Muscle layer of duodenum (tissue), 2 donors: ENCODE results near the gene FAU.

Experiments
- H3K27ac ChIP-seq: one replicate; pipeline ENCODE4 v1.7.0; 2013; ENCODE audit warnings: mild to moderate bottlenecking, low read length
- H3K27me3 ChIP-seq: one replicate; pipeline ENCODE4 v1.7.0; 2013; ENCODE audit warnings: low read depth, mild to moderate bottlenecking, control low read depth, low read length
- H3K36me3 ChIP-seq, 2 donors: one replicate each; pipeline ENCODE4 v1.7.0; 2013; ENCODE audit warnings: low read length in 2 of 2, control low read depth in 1 of 2, mild to moderate bottlenecking in 1 of 2; ENCODE audit not compliant: insufficient read depth in 2 of 2, control insufficient read depth in 1 of 2
- H3K4me1 ChIP-seq, 2 donors: one replicate each; pipeline ENCODE4 v1.7.0; 2013; ENCODE audit warnings: low read length in 2 of 2, mild to moderate bottlenecking in 2 of 2, control low read depth in 1 of 2, moderate library complexity in 1 of 2; ENCODE audit not compliant: insufficient read depth in 2 of 2, control insufficient read depth in 1 of 2
- H3K4me3 ChIP-seq, 2 donors: one replicate each; pipeline ENCODE4 v1.7.0; 2013; ENCODE audit warnings: low read length in 2 of 2, low read depth in 1 of 2, mild to moderate bottlenecking in 1 of 2
- H3K9me3 ChIP-seq, 2 donors: one replicate each; pipeline ENCODE4 v1.7.0; 2013; ENCODE audit warnings: low read length in 2 of 2, control low read depth in 1 of 2, mild to moderate bottlenecking in 1 of 2; ENCODE audit not compliant: control insufficient read depth in 1 of 2
- donor health status: healthy.

FAU gene

GRCh38 chr11:65111159-65111743 is 10.7 kb downstream of the FAU start:
- no peak overlapping the region for H3K27ac ChIP-seq
- H3K4me3 ChIP-seq = peak overlapping the region in 1 of 2 donors; percentile 76
- no peaks in the 10 kb centered on the region for H3K9me3 ChIP-seq
- H3K36me3 ChIP-seq = peaks cover 4 to 32% of the 10 kb centered on the region in 2 donors
- H3K4me1 ChIP-seq = peaks cover 2 to 42% of the 10 kb centered on the region in 2 donors
- no peaks in the 10 kb centered on the region for H3K27me3 ChIP-seq

DNA sequence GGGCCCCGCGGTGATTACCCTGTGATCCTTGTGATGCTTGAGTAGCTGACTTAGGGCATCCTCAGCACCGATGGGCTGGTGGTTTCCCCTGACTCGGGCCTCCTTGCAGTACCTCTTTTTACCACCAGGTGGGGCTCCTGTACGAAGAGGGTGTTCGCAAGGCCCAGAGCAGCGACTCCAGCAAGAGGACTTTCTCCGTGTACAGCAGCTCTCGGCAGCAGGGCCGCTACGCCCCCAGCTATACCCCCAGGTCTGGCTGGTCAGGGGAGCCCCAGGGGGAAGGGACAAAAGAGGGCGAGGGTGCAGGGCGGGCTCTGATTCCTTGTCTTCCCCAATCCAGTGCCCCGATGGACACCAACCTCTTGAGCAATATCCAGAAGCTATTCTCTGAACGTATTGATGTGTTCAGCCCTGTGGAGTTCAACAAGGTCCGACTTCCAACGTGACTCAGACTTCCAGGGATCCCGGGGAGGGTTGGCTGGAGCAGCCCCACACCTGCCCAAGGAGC is 11.5 kb downstream of the FAU start:
- H3K27me3 ChIP-seq = no peaks in the 10 kb centered on the region
- H3K4me3 ChIP-seq = no peak overlapping the region
- no peaks in the 10 kb centered on the region for H3K9me3 ChIP-seq
- H3K4me1 ChIP-seq = peaks cover 0 to 35% of the 10 kb centered on the region in 2 donors
- no peak overlapping the region for H3K27ac ChIP-seq
- peaks cover 0 to 32% of the 10 kb centered on the region in 2 donors for H3K36me3 ChIP-seq

GRCh38 chr11:65109231-65110198 is 12.4 kb downstream of the FAU start:
- H3K4me1 ChIP-seq = peaks cover 0 to 35% of the 10 kb centered on the region in 2 donors
- no peak overlapping the region for H3K4me3 ChIP-seq
- H3K27ac ChIP-seq = no peak overlapping the region
- no peaks in the 10 kb centered on the region for H3K27me3 ChIP-seq
- peaks cover 0 to 32% of the 10 kb centered on the region in 2 donors for H3K36me3 ChIP-seq
- no peaks in the 10 kb centered on the region for H3K9me3 ChIP-seq

- peaks cover 0 to 32% of the 10 kb centered on the region in 2 donors for H3K36me3 ChIP-seq
- no peaks in the 10 kb centered on the region for H3K27me3 ChIP-seq
- peaks cover 0 to 33% of the 10 kb centered on the region in 2 donors for H3K4me1 ChIP-seq
- no peaks in the 10 kb centered on the region for H3K9me3 ChIP-seq
- H3K27ac ChIP-seq = no peak overlapping the region
- H3K4me3 ChIP-seq = no peak overlapping the region
These were observed 13.3 kb downstream of the FAU start for GRCh38 chr11:65108469-65109123.

- H3K4me3 ChIP-seq = no peak overlapping the region
- peaks cover 0 to 26% of the 10 kb centered on the region in 2 donors for H3K4me1 ChIP-seq
- H3K9me3 ChIP-seq = no peaks in the 10 kb centered on the region
- peaks cover 0 to 32% of the 10 kb centered on the region in 2 donors for H3K36me3 ChIP-seq
- H3K27me3 ChIP-seq = no peaks in the 10 kb centered on the region
- no peak overlapping the region for H3K27ac ChIP-seq
These were observed 14.0 kb downstream of the FAU start for GRCh38 chr11:65107751-65108468.

GRCh38 chr11:65107078-65107477 is 14.9 kb downstream of the FAU start:
- Histone ChIP-seq H3K27ac (no peak overlapping the region), H3K36me3 (peaks cover 0 to 32% of the 10 kb centered on the region in 2 donors), H3K9me3 (no peaks in the 10 kb centered on the region), H3K27me3 (no peaks in the 10 kb centered on the region), H3K4me1 (peaks cover 0 to 18% of the 10 kb centered on the region in 2 donors), H3K4me3 (no peak overlapping the region)

DNA sequence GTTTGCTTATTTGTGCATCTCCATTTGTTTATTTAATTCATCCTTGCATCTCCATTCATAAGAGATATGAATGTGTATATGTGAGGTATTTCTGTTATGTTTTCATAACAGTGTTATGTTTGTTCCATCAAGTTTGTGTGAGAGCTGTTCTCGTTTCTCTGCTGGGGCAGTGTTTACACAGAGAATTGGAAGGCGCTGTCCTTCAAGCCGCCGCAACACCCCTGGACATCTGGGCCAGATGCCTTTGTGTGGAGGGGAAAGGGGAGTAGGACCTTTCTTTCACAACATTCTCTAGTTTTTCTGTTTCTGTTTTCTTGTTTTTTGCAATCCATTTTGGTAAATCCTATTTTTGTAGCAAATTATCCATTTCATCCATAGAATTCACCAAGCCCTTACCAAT is 17.3 kb downstream of the FAU start:
- Histone ChIP-seq H3K27ac (no peak overlapping the region), H3K4me3 (no peak overlapping the region)

GRCh38 chr11:65103476-65103875 is 18.5 kb downstream of the FAU start:
- Histone ChIP-seq H3K4me1 (no peaks in the 10 kb centered on the region), H3K36me3 (peaks cover under 1 to 18% of the 10 kb centered on the region in 2 donors), H3K9me3 (no peaks in the 10 kb centered on the region), H3K27ac (no peak overlapping the region), H3K27me3 (no peaks in the 10 kb centered on the region), H3K4me3 (no peak overlapping the region)

More for the DNA sequence above, 17.3 kb downstream of the FAU start:
- H3K9me3 ChIP-seq = no peaks in the 10 kb centered on the region
- H3K27me3 ChIP-seq = no peaks in the 10 kb centered on the region
- peaks cover 0 to 28% of the 10 kb centered on the region in 2 donors for H3K36me3 ChIP-seq
- H3K4me1 ChIP-seq = no peaks in the 10 kb centered on the region

DNA sequence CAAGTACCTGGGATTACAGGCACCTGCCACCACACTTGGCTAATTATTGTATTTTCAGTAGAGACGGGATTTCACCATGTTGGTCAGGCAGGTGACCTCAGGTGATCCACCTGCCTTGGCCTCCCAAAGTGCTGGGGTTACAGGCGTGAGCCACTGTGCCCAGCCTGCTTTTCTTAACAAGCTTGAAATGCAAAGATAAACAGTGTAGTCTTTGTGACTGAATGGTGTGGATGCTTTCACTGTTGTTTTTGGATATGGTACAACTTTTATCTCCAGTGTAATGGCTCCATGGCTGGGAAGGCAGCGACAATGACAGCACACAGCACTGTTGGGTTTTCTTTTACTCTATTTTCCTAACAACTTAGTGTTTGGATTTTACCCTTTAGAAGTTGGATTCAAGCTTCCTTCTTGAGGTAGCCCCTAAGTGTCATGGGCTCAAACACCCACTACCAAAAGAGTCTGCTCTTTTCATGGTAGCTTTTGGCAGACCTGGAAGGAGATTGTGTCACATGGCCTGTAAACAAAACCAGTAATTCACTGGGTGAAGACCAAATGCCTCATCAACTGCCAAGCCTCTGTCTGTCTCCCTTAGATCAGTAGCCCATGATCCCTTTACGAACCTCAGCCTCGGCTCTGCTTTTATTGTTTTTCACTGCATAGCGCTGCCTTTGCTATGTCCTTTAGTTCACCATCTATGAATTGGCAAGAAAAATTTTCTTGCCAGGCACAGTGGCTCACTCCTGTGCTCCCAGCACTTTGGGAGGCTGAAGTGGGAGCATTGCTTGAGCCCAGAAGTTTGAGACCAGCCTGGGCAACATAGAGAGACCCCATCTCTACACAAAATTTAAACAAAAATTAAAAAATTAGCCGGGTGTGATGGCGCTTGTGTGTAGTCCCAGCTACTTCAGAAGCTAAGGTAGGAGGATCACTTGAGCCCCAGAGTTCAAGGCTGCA is 19.5 kb downstream of the FAU start:
- no peaks in the 10 kb centered on the region for H3K27me3 ChIP-seq
- H3K36me3 ChIP-seq = peaks cover 5 to 10% of the 10 kb centered on the region in 2 donors
- no peak overlapping the region for H3K4me3 ChIP-seq
- no peak overlapping the region for H3K27ac ChIP-seq
- no peaks in the 10 kb centered on the region for H3K9me3 ChIP-seq
- peaks cover 0 to under 1% of the 10 kb centered on the region in 2 donors for H3K4me1 ChIP-seq
